H7 (cell line): ENCODE data around the gene PIK3AP1. TPM values are rescaled to one million over a fixed set of nuclear protein-coding genes. Genes with fewer than 3 reads are reported as not detected.
"Not testable (repeated sequence)": the region's sequence is repeated elsewhere in the genome, so short reads cannot be mapped to it uniquely, and the experiment has no call there.

ENCODE experiments used
- DNase-seq: peaks from one replicate; pipeline ENCODE4 v3.0.0; 2012
- H3K27me3 ChIP-seq: 2 replicates; pipeline ENCODE4 v1.6.0; 2011; ENCODE audit warnings: mild to moderate bottlenecking, low read length; ENCODE audit not compliant: control insufficient read depth, insufficient read depth
- H3K36me3 ChIP-seq: replicated peaks from 2 replicates; pipeline ENCODE4 v1.5.1; 2011; ENCODE audit warnings: low read length; ENCODE audit not compliant: control insufficient read depth, insufficient read depth
- H3K4me3 ChIP-seq: 2 replicates; pipeline ENCODE4 v1.5.1; 2011; ENCODE audit warnings: low read depth, mild to moderate bottlenecking, control low read depth, low read length, moderate library complexity; ENCODE audit not compliant: insufficient read depth
- total RNA-seq: library from RNA; depleted of rRNA; stranded (reverse); fragments of >200 nt; shearing (Covaris generic); gene quantifications from 2 replicates; pipeline ENCODE4 v1.2.3, GENCODE V29; 2014

The PIK3AP1 gene
- total RNA-seq, 1 experiment from 2014 or later = 1.4 TPM

DNA sequence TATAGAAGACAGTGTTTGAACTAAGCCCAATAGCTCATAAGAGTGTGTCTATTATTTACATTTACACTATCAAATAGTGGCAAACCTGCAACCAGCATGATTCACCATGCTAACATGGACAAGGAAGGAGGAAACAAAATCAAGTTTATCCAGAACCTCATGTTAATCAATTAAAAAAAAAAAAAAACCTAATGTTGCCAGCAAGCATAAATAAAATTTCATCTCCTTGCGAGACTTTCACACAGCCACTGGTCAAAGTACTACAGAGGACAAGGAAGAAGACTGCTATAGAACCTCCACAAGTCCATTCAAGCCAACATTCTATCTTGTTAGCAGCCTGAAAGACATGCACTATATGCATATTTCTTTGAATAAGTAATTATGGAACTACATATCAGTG lies 143.2 kb downstream of the PIK3AP1 start:
- H3K4me3 ChIP-seq = no peak overlapping the region
- H3K36me3 ChIP-seq = no peaks in the 10 kb centered on the region; the same call in 1 of the 2 replicates
- no peaks in the 10 kb centered on the region for H3K27me3 ChIP-seq
- no peak for DNase-seq

DNA sequence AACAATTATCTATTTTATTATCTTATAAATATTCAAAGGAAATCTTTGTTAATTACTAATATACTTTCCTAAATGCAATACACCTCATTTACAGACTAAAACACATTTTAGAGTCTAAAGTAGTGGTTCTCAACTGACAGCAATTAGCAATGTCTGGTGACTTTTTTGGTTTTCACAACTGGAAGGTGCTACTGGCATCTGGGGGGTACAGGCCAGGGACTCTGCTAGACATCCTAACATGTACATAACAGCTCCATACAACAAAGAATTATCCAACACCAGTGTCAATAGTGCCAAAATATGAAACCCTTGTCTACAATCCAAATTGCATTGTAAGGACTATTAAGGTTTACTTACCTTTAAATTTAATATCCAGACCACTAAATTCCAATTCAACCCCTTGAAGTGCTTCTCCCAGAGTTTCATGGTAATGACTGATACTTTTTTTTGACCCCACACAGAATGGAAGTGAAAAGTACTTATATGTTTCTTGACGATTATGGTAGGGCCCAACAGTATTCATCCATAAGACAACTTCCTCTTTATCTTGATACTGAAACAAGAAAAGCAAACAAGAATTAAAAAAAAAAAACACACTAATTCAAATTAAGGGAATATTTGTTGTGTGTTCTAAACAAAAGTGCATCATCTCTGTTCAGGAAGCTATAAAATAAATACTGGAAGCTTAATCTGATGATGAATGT lies 143.9 kb downstream of the PIK3AP1 start:
- Histone ChIP-seq H3K27me3 (no peaks in the 10 kb centered on the region), H3K4me3 (no peak overlapping the region), H3K36me3 (no peaks in the 10 kb centered on the region; the same call in 1 of the 2 replicates)
- DNase-seq = no peak

DNA sequence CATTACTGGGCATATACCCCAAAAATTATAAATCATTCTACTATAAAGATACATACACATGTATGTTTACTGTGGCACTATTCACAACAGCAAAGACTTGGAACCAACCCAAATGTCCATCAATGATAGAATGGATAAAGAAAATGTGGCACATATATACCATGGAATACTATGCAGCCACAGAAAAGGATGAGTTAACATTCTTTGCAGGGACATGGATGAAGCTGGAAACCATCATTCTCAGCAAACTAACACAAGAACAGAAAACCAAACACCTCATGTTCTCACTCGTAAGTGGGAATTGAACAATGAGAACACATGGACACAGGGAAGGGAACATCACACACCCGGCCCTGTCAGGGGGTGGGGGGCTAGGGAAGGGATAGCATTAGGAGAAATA lies 145.8 kb downstream of the PIK3AP1 start:
- not testable (repeated sequence) for H3K4me3 ChIP-seq, DNase-seq, H3K36me3 ChIP-seq, H3K27me3 ChIP-seq

DNA sequence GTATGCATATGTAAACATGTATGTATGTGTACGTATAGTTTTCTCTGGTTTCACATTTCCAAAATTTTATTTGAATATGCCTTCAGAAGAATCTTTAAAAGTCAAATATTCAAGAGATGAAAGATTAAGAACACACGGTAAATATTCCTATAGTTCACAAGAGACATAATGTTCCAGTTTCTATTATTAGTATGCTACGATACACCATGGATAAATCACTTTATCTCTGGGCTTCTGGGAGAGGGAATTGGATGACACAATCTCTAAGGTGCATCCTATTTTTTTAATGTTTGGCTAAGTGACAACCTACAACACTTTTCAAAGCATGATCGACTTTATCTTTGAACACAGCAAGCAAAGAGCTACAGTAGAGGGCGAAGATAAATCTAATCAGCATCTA lies 147.3 kb downstream of the PIK3AP1 start:
- no peak for DNase-seq
- no peaks in the 10 kb centered on the region for H3K27me3 ChIP-seq
- H3K36me3 ChIP-seq = no peaks in the 10 kb centered on the region; the same call in 1 of the 2 replicates
- no peak overlapping the region for H3K4me3 ChIP-seq

DNA sequence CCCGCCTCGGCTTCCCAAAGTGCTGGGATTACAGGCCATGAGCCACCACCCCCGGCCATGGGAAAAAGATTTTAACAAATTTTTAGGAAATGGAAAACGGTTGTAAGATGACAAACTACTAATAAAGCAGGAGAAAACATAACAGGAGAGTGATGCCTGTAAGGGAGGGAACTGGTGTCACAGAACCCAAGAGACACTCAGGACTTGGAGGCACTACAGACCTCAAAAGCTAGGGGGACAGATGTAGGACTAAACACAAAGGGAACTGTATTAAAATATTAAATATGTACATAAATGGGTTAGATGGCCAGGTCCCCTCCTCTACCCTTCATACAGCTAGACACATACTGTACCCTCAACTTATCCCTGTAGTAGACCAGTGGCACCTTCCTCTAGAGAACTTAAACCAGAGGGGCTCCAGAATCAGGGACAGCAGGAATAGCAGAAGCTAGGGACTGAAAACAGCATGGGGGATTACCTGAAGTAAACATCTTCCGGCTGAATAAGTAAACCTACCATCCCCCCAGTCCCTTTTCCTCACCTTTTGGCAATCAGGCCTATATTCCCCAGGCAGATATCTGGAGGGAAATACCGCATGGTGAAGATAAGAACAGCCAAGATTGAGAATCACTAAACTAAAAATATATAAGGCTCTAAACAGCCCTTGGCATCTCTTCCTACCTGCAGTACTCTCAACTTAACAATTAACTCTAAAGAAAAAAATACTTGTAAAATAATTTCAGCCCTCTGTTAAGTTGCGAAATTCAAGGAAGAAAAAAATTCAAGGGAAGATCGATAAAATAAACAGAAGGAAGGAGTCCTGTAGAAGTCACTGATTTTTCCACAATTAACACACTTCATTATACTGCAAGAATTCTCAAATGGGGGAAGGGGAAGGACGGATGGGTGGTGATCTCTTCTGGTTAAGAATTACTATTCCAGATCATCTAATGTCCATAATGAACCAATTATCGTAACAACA lies 149.0 kb downstream of the PIK3AP1 start:
- H3K4me3 ChIP-seq = no peak overlapping the region
- no peaks in the 10 kb centered on the region for H3K27me3 ChIP-seq
- H3K36me3 ChIP-seq = no peaks in the 10 kb centered on the region; the same call in 1 of the 2 replicates
- DNase-seq = peak; percentile 56

DNA sequence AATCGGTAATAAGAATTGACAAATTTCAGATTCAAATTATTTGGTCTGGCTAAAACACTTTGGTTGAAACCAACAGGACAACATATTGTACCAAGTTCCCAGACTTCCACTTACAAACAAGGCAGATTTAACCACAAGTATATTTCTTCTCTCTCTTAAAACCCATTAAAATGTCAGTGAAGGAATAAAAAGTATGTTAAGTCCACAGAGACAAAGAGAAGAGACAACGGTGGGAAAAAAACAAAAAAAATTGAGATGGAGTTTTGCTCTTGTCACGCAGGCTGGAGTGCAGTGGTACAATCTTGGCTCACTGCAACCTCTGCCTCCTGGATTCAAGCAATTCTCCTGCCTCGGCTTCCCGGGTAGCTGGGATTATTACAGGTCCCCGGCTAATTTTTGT lies 149.8 kb downstream of the PIK3AP1 start:
- H3K4me3 ChIP-seq = no peak overlapping the region

DNA sequence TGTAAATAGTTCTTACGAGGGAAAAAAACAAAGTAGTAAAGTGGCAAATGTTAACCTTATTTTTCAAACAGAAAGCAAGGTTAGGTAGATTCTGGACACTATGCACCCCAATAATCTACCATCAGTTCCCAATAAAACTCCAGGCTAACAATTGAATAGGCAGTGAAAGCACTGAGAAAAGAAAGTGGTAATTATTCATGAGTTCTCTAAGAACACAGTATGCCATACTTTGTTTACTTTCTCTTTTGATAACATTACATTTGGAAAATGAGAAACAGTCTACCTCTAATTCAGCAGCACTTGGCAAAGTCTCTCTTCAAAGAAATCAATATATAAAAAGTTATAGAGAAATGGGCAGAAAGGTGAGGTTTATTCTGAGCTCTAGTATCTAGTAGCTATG lies 151.9 kb downstream of the PIK3AP1 start:
- H3K27me3 ChIP-seq = no peaks in the 10 kb centered on the region
- no peak for DNase-seq
- H3K36me3 ChIP-seq = no peaks in the 10 kb centered on the region; the same call in none of the 2 replicates
- H3K4me3 ChIP-seq = no peak overlapping the region

More for the DNA sequence above, 149.8 kb downstream of the PIK3AP1 start:
- Histone ChIP-seq H3K27me3 (no peaks in the 10 kb centered on the region), H3K36me3 (no peaks in the 10 kb centered on the region; the same call in 1 of the 2 replicates)
- no peak for DNase-seq

DNA sequence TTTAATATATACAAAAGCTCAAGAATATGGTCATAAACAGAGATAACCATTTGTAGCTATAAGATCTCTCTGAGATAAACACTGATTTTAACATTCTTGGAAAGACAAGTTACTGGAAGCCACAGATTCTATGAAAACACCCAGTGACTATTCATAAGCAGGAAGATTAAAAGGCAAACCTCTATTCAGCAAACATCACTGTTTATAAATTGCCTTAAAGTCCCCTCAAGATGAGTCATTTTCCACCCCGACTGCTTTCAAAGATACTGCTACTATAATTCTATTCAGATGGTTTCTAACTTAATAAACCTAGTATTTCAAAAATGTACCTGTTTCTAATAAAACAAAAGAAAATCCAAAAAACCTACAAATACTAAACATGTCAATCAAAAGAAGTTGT lies 154.5 kb downstream of the PIK3AP1 start:
- Histone ChIP-seq H3K27me3 (no peaks in the 10 kb centered on the region), H3K36me3 (no peaks in the 10 kb centered on the region; the same call in none of the 2 replicates), H3K4me3 (no peak overlapping the region)
- DNase-seq = no peak

DNA sequence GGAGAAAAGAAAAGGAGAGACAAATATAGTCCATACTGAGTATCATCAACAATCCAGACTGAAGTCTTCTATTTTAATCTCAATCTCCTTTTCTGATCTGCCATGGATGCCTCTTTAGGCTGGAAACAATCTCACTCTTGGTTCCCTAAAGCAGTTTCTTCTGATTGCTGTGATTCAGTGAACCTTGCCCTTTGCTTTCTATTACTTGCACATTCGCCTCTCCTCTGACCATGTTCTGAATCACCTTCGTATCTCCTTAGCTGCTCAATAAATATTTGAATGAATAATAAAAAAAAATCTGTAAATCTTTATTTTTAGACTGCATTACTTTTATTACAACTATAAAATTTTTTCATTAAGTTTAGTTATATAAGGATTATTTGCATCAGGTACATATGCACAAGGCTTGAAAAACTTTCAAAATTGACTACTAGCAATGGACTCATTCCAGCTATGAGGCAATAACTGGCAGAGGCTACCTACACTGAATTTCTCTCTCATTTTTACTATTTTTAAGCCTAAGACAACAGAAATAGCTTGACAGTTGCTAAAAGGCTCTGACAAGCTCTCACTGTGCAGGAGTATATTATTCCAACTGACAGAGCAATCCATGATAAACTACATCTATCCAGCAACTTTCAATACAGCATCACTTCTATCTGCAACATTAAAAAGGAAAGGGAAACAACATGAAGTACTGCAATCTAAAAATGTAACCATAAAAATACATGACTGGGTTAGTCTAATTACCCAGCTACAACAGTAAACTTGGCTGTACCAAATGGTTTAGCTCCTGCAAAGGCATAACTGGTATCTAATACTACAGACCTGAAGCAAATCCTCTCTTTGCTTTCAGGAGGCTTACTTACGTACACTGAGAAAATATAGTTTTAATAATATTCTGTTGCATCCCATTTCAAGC lies 159.1 kb downstream of the PIK3AP1 start:
- no peaks in the 10 kb centered on the region for H3K27me3 ChIP-seq
- H3K4me3 ChIP-seq = no peak overlapping the region
- H3K36me3 ChIP-seq = no peaks in the 10 kb centered on the region; the same call in none of the 2 replicates
- DNase-seq = no peak

DNA sequence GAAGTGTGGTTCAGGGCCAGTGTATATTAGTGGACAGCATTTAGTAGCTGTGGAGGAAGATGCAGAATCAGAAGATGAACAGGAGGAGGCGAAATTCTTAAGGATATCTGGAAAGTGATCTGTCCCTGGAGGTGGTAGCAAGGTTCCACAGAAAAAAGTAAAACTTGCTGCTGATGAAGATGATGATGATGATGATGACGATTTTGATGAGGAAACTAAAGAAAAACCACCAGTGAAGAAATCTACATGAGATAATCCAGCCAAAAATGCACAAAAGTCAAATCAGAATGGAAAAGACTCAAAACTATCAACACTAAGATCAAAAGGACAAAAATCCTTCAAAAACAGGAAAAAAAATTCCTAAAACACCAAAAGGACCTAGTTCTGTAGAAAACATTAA lies 159.8 kb downstream of the PIK3AP1 start:
- H3K4me3 ChIP-seq = no peak overlapping the region
- DNase-seq = no peak
- H3K27me3 ChIP-seq = no peaks in the 10 kb centered on the region
- H3K36me3 ChIP-seq = no peaks in the 10 kb centered on the region; the same call in none of the 2 replicates

DNA sequence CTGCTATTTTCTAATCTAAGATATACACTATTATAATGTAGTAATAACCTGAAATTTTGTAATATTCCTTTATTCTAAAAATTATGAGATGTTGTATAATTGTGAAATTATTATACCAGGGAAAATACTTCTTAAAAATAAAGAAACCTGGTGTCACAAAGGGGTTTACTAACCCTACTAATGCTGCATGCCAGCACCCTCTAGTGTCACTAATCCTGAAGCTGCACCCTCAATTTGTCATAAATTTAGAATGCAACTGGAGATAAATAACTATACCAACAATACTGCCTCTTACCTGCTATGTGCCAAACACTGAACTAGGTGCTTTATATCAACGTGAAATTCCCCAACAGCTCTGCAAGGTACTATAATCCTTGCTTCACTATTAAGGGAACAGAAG lies 164.3 kb downstream of the PIK3AP1 start:
- Histone ChIP-seq H3K27me3 (no peaks in the 10 kb centered on the region), H3K4me3 (no peak overlapping the region), H3K36me3 (no peaks in the 10 kb centered on the region; the same call in none of the 2 replicates)
- DNase-seq = peak; percentile 10

DNA sequence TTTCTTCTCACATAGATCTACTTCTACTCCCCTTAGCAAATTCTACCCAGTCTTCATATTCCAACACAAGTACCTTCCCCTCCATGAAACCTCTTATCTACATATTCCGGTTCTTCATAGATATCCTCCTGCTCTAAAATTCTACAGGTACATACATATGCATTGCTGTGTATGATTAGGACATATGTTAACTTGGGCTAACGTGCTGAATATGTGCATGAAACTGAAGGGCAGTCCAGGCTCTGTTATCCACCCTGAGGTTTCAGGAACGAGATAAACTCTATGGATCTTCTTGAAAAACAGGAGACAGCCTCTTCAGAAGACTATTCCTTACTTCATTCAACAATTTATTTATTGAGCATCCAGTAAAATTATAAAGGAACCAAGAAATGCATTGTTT lies 165.0 kb downstream of the PIK3AP1 start:
- no peak for DNase-seq
- H3K27me3 ChIP-seq = no peaks in the 10 kb centered on the region
- no peaks in the 10 kb centered on the region; the same call in none of the 2 replicates for H3K36me3 ChIP-seq
- no peak overlapping the region for H3K4me3 ChIP-seq

DNA sequence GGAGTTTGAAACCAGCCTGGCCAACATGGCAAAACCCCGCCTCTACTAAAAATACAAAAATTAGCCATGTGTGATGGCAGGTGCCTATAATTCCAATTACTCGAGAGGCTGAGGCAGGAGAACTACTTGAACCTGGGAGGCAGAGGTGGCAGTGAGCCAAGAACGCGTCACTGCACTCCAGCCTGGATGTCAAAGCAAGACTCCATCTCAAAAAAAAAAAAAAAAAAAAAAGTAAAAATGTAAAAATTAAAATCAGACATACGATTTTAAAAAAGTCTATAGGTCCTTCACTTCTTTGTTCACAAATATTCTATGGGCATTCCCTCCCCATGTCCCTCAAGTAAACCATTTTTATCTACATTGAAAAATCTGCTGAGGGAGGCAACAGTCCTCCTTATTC lies 171.7 kb downstream of the PIK3AP1 start:
- no peak for DNase-seq
- peaks cover 4% of the 10 kb centered on the region for H3K36me3 ChIP-seq
- H3K4me3 ChIP-seq = no peak overlapping the region
- H3K27me3 ChIP-seq = no peaks in the 10 kb centered on the region

DNA sequence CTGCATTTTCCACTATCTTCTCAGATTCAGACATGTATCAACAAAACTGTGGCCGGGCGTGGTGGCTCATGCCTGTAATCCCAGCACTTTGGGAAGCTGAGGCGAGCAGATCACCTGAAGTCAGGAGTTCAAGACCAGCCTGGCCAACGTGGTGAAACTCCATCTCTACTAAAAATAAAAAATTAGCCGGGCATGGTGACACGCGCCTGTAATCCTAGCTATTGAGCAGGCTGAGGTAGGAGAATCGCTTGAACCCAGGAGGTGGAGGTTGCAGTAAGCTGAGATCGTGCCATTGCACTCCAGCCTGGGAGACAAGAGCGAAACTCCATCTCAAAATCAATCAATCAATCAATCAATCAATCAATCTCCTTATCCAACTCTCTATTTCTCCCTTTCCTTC lies 174.8 kb downstream of the PIK3AP1 start:
- DNase-seq, H3K36me3 ChIP-seq, H3K4me3 ChIP-seq, H3K27me3 ChIP-seq: not testable (repeated sequence)
